GM10248 (cell line): ENCODE data around the gene CHRD.

Experiments
- CTCF ChIA-PET: fragments of 300-600 bp; sonication (Branson Sonifier 250); formaldehyde crosslinking; extraction: SDS; loops from one replicate; lab custom pipeline; 2021; ENCODE audit warnings: antibody characterized with exemption; lab: Yijun Ruan, JAX
- POLR2A ChIA-PET: fragments of 350-650 bp; sonication (Branson Sonifier 250); formaldehyde crosslinking; extraction: SDS; loops from one replicate; lab custom pipeline; 2020; ENCODE audit warnings: antibody characterized with exemption; lab: Yijun Ruan, JAX
- DNase-seq: peaks from one replicate; pipeline ENCODE4 v3.0.0; 2012; ENCODE audit errors: extremely low spot score
- CTCF ChIP-seq: IDR thresholded peaks from 2 replicates; pipeline ENCODE4 v1.5.1; 2012; ENCODE audit warnings: mild to moderate bottlenecking, low read depth; ENCODE audit errors: extremely low read depth, missing control alignments, control extremely low read depth

Gene CHRD

GRCh38 chr3:184351511-184352148 is 28.2 kb upstream of the CHRD start:
- POLR2A ChIA-PET: interaction anchor here (1.5 kb wide), 1 partner anchor 13 kb away, joined by 4 read pairs; no protein-coding TSS in a partner anchor
- CTCF ChIA-PET: interaction anchor here (1.1 to 3.1 kb wide), 5 partner anchors 20 to 210 kb away, joined by 3 to 31 read pairs (median 4); partner anchors contain the start of gene EPHB3
- no peak for DNase-seq
- no peak for TF ChIP-seq CTCF

- CTCF ChIA-PET: interaction anchor here (1.2 to 3.3 kb wide), 4 partner anchors 11 to 162 kb away, joined by 3 to 31 read pairs (median 14); no protein-coding TSS in a partner anchor
- no peak for TF ChIP-seq CTCF
- no peak for DNase-seq
- POLR2A ChIA-PET: no interaction called here
These were observed 27.6 kb upstream of the CHRD start for GRCh38 chr3:184352149-184352785.

GRCh38 chr3:184352897-184353545 is 26.8 kb upstream of the CHRD start:
- ChIA-PET POLR2A (no interaction called here), CTCF (interaction anchor here (0.8 to 3.3 kb wide), 18 partner anchors 8 to 198 kb away, joined by 3 to 31 read pairs (median 4); partner anchors contain the start of genes CLCN2, FAM131A and POLR2H)
- DNase-seq: no peak
- no peak for TF ChIP-seq CTCF

GRCh38 chr3:184353546-184353941 is 26.3 kb upstream of the CHRD start:
- ChIA-PET POLR2A (interaction anchor here (0.6 kb wide), 1 partner anchor 35 kb away, joined by 5 read pairs; no protein-coding TSS in a partner anchor), CTCF (interaction anchor here (0.8 to 3.3 kb wide), 19 partner anchors 8 to 197 kb away, joined by 3 to 31 read pairs (median 4); partner anchors contain the start of genes CLCN2, FAM131A and POLR2H)
- DNase-seq: no peak
- TF ChIP-seq CTCF: no peak

GRCh38 chr3:184354121-184354728 is 25.6 kb upstream of the CHRD start:
- DNase-seq: peak; percentile 84
- ChIA-PET POLR2A (interaction anchor here (0.6 kb wide), 1 partner anchor 36 kb away, joined by 5 read pairs; no protein-coding TSS in a partner anchor), CTCF (interaction anchor here (0.8 to 3.3 kb wide), 20 partner anchors 8 to 196 kb away, joined by 3 to 31 read pairs (median 4); partner anchors contain the start of genes CLCN2, FAM131A and POLR2H)
- peak; percentile 87 for TF ChIP-seq CTCF
